ENCODE data around the gene SERPINA10. TPM values are rescaled to one million over a fixed set of nuclear protein-coding genes. Genes with fewer than 3 reads are reported as not detected.

The SERPINA10 gene
- total and polyA plus RNA-seq, 10 of the 15 experiments (the other 5 are each of a cell fraction or from before 2014, with no cell fraction given), result not detected

DNA sequence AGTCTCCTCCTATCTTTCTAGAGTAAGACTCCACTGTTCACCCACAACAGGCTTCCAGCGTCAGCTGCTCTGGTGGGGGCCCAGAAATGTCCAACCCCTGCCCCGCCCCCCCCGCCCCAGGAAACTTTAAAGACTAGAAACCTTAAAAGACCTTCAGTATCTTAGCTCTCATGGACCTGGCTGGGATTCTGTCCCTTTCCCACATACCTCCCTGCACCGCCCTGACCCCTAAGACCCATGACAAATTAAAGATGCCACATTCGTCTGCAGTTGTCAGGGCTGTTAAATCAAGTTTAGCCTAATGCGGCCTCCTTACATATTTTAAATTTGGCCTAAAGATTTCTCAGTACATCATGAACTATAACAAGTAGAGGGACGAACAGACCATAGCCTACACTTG is 10.0 kb upstream of the SERPINA10 start:
- Histone ChIP-seq H3K4me2 (ENCODE audit: control insufficient read depth, insufficient read depth) (no peak overlapping the region), H3K4me1 (ENCODE audit: control insufficient read depth, insufficient read depth, low read length) (no peaks in the 10 kb centered on the region), H3K36me3 (ENCODE audit: control insufficient read depth in 2 of 2, insufficient read depth in 2 of 2, low read length in 1 of 2) (no peaks in the 10 kb centered on the region), H3K9me3 (replicated peaks; ENCODE audit: control insufficient read depth, insufficient read depth, low read length) (no peaks in the 10 kb centered on the region; the same call in 2 of the 3 replicates), H2AFZ (ENCODE audit: control insufficient read depth, low read depth, low read length) (no peak overlapping the region), H4K20me1 (ENCODE audit: control insufficient read depth, insufficient read depth) (no peaks in the 10 kb centered on the region; the same call in 1 of the 2 replicates), H3K9ac (ENCODE audit: control insufficient read depth, insufficient read depth, low read length) (no peak overlapping the region), H3K4me3 (no peak overlapping the region), H3K27ac (ENCODE audit: control insufficient read depth, insufficient read depth) (no peak overlapping the region), H3K79me2 (ENCODE audit: control insufficient read depth, insufficient read depth, low read length) (no peaks in the 10 kb centered on the region), H3K27me3 (replicated peaks in 1 of 2; ENCODE audit: control insufficient read depth in 2 of 2, insufficient read depth in 2 of 2, low read length in 1 of 2) (no peaks in the 10 kb centered on the region)
- no peak for FAIRE-seq
- intact Hi-C loops (cut with micrococcal nuclease; ENCODE audit: unreplicated experiment) (no loop called here), in situ Hi-C loops (cut with MboI) (no loop called here)
- no peak for ATAC-seq
- 61% methylated on average over 5 of the region's 7 CpGs for WGBS (ENCODE audit: insufficient coverage, insufficient replicate concordance, low lambda C conversion rate, missing lambda C conversion rate)
- DNase-seq (ENCODE audit: low read depth, low spot score), result no peak
- RAD21 ChIA-PET (ENCODE audit: unreplicated experiment), result no interaction called here
- CTCF ChIA-PET, result no interaction called here
- BruUV-seq (replicated peaks), result no TSS peak
- POLR2A ChIA-PET, result no interaction called here
- SMC1A ChIA-PET (ENCODE audit: uncharacterized antibody, unreplicated experiment), result no interaction called here
- TF ChIP-seq CBX5 (IDR thresholded peaks at IDR 0.05; ENCODE audit: low read depth) (no peak), KDM1A (IDR thresholded peaks at IDR 0.05; ENCODE audit: borderline replicate concordance) (no peak), BMI1 (IDR thresholded peaks at IDR 0.05; ENCODE audit: borderline replicate concordance) (no peak), CREM (IDR thresholded peaks at IDR 0.05; ENCODE audit: low read depth) (no peak), JUND (IDR thresholded peaks at IDR 0.05; ENCODE audit: low read depth, low read length) (no peak), CBFB (IDR thresholded peaks at IDR 0.05; ENCODE audit: low read depth) (no peak), EED (IDR thresholded peaks at IDR 0.05; ENCODE audit: low read depth) (no peak), YBX1 (IDR thresholded peaks at IDR 0.05) (no peak)
- TF ChIP-seq, protein P1, sequence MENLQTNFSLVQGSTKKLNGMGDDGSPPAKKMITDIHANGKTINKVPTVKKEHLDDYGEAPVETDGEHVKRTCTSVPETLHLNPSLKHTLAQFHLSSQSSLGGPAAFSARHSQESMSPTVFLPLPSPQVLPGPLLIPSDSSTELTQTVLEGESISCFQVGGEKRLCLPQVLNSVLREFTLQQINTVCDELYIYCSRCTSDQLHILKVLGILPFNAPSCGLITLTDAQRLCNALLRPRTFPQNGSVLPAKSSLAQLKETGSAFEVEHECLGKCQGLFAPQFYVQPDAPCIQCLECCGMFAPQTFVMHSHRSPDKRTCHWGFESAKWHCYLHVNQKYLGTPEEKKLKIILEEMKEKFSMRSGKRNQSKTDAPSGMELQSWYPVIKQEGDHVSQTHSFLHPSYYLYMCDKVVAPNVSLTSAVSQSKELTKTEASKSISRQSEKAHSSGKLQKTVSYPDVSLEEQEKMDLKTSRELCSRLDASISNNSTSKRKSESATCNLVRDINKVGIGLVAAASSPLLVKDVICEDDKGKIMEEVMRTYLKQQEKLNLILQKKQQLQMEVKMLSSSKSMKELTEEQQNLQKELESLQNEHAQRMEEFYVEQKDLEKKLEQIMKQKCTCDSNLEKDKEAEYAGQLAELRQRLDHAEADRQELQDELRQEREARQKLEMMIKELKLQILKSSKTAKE (IDR thresholded peaks at IDR 0.05; ENCODE audit: low read depth, poor library complexity, severe bottlenecking), result no peak
- TF ChIP-seq, protein P2, sequence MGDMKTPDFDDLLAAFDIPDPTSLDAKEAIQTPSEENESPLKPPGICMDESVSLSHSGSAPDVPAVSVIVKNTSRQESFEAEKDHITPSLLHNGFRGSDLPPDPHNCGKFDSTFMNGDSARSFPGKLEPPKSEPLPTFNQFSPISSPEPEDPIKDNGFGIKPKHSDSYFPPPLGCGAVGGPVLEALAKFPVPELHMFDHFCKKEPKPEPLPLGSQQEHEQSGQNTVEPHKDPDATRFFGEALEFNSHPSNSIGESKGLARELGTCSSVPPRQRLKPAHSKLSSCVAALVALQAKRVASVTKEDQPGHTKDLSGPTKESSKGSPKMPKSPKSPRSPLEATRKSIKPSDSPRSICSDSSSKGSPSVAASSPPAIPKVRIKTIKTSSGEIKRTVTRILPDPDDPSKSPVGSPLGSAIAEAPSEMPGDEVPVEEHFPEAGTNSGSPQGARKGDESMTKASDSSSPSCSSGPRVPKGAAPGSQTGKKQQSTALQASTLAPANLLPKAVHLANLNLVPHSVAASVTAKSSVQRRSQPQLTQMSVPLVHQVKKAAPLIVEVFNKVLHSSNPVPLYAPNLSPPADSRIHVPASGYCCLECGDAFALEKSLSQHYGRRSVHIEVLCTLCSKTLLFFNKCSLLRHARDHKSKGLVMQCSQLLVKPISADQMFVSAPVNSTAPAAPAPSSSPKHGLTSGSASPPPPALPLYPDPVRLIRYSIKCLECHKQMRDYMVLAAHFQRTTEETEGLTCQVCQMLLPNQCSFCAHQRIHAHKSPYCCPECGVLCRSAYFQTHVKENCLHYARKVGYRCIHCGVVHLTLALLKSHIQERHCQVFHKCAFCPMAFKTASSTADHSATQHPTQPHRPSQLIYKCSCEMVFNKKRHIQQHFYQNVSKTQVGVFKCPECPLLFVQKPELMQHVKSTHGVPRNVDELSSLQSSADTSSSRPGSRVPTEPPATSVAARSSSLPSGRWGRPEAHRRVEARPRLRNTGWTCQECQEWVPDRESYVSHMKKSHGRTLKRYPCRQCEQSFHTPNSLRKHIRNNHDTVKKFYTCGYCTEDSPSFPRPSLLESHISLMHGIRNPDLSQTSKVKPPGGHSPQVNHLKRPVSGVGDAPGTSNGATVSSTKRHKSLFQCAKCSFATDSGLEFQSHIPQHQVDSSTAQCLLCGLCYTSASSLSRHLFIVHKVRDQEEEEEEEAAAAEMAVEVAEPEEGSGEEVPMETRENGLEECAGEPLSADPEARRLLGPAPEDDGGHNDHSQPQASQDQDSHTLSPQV (IDR thresholded peaks at IDR 0.05), result no peak
- TF ChIP-seq, protein P3, sequence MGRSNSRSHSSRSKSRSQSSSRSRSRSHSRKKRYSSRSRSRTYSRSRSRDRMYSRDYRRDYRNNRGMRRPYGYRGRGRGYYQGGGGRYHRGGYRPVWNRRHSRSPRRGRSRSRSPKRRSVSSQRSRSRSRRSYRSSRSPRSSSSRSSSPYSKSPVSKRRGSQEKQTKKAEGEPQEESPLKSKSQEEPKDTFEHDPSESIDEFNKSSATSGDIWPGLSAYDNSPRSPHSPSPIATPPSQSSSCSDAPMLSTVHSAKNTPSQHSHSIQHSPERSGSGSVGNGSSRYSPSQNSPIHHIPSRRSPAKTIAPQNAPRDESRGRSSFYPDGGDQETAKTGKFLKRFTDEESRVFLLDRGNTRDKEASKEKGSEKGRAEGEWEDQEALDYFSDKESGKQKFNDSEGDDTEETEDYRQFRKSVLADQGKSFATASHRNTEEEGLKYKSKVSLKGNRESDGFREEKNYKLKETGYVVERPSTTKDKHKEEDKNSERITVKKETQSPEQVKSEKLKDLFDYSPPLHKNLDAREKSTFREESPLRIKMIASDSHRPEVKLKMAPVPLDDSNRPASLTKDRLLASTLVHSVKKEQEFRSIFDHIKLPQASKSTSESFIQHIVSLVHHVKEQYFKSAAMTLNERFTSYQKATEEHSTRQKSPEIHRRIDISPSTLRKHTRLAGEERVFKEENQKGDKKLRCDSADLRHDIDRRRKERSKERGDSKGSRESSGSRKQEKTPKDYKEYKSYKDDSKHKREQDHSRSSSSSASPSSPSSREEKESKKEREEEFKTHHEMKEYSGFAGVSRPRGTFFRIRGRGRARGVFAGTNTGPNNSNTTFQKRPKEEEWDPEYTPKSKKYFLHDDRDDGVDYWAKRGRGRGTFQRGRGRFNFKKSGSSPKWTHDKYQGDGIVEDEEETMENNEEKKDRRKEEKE (IDR thresholded peaks at IDR 0.05), result no peak
- TF ChIP-seq, protein P4, sequence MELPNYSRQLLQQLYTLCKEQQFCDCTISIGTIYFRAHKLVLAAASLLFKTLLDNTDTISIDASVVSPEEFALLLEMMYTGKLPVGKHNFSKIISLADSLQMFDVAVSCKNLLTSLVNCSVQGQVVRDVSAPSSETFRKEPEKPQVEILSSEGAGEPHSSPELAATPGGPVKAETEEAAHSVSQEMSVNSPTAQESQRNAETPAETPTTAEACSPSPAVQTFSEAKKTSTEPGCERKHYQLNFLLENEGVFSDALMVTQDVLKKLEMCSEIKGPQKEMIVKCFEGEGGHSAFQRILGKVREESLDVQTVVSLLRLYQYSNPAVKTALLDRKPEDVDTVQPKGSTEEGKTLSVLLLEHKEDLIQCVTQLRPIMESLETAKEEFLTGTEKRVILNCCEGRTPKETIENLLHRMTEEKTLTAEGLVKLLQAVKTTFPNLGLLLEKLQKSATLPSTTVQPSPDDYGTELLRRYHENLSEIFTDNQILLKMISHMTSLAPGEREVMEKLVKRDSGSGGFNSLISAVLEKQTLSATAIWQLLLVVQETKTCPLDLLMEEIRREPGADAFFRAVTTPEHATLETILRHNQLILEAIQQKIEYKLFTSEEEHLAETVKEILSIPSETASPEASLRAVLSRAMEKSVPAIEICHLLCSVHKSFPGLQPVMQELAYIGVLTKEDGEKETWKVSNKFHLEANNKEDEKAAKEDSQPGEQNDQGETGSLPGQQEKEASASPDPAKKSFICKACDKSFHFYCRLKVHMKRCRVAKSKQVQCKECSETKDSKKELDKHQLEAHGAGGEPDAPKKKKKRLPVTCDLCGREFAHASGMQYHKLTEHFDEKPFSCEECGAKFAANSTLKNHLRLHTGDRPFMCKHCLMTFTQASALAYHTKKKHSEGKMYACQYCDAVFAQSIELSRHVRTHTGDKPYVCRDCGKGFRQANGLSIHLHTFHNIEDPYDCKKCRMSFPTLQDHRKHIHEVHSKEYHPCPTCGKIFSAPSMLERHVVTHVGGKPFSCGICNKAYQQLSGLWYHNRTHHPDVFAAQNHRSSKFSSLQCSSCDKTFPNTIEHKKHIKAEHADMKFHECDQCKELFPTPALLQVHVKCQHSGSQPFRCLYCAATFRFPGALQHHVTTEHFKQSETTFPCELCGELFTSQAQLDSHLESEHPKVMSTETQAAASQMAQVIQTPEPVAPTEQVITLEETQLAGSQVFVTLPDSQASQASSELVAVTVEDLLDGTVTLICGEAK (IDR thresholded peaks at IDR 0.05; ENCODE audit: borderline replicate concordance), result no peak

All from GM12878 (cell line).